GM12891 (cell line): ENCODE measurements around the gene POLN.

ENCODE experiments used
- POLR2A ChIP-seq: IDR thresholded peaks from 2 replicates; pipeline ENCODE4 v1.6.1; 2011; ENCODE audit warnings: low read depth, low read length, control low read depth
- POLR2AphosphoS5 ChIP-seq: IDR thresholded peaks from 2 replicates; pipeline ENCODE4 v1.6.1; 2011; ENCODE audit warnings: low read depth, low read length, control low read depth

GRCh38 chr4:2179717-2180116, 62.2 kb downstream of the POLN start:
- TF ChIP-seq POLR2AphosphoS5 (no peak), POLR2A (no peak)
